ENCODE data around the gene RBBP6.
"Not testable (repeated sequence)": the region's sequence is repeated elsewhere in the genome, so short reads cannot be mapped to it uniquely, and the experiment has no call there.

Gene RBBP6

GRCh38 chr16:24568392-24568791 is 29.0 kb downstream of the RBBP6 start:
- DNase-seq (ENCODE audit: low read depth), result peak; percentile 10

- DNase-seq (ENCODE audit: low read depth), result no peak
These were observed 31.7 kb downstream of the RBBP6 start for GRCh38 chr16:24571096-24571495.

GRCh38 chr16:24572069-24572468 is 32.7 kb downstream of the RBBP6 start:
- DNase-seq (ENCODE audit: low read depth), result no peak

DNA sequence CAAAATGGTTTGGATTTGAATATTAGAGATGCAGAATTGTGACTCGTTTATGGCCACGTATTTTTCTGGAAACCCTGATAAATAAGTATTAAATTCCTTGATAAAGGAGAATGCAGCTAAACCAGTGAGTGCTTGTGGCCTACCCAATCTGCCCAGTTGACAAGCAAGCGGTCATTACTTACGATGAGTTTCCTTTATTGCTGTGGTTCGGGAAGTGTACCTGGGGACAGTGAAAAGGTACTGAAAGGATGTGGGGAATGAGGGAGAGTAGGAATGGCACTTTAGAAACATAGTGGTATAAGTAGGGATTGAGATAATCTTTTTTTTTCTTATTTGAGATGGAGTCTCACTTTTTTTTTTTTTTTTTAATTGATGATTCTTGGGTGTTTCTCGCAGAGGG is 33.8 kb downstream of the RBBP6 start:
- no peak for DNase-seq (ENCODE audit: low read depth)

DNA sequence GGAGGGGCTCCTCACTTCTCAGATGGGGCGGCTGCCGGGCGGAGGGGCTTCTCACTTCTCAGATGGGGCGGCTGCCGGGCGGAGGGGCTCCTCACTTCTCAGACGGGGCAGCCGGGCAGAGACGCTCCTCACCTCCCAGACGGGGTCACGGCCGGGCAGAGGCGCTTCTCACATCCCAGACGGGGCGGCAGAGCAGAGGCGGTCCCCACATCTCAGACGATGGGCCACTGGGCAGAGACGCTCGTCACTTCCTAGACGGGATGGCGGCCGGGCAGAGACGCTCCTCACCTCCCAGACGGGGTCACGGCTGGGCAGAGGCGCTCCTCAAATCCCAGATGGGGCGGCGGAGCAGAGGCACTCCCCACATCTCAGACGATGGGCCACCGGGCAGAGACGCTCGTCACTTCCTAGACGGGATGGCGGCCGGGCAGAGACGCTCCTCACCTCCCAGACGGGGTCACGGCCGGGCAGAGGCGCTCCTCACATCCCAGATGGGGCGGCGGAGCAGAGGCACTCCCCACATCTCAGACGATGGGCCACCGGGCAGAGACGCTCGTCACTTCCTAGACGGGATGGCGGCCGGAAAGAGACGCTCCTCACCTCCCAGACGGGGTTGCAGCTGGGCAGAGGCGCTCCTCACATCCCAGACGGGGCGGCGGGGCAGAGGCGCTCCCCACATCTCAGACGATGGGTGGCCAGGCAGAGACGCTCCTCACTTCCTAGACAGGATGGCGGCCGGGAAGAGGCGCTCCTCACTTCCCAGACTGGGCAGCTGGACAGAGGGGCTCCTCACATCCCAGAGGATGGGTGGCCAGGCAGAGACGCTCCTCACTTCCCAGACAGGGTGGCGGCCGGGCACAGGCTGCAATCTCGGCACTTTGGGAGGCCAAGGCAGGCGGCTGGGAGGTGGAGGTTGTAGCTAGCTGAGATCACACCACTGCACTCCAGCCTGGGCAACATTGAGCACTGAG is 35.4 kb downstream of the RBBP6 start:
- not testable (repeated sequence) for DNase-seq (ENCODE audit: low read depth)

GRCh38 chr16:24575791-24576190 is 36.4 kb downstream of the RBBP6 start:
- not testable (repeated sequence) for DNase-seq (ENCODE audit: low read depth)

DNA sequence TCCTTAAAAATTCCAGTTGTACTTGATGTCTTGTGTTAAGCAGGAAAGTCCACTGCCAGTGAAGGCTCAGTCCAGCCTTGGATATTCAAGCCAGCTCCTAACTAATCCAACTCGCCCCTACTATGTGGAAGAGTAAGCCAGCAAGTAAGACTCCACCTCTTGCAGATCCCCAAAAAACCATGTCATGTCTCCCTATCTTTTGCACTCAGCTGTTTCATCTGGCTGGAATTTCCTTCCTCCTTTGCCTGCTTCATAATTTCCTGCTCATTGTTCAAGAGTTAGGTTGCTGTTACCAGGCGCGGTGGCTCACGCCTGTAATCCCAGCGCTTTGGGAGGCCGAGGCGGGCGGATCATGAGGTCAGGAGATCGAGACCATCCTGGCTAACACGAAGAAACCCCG is 37.8 kb downstream of the RBBP6 start:
- DNase-seq (ENCODE audit: low read depth), result no peak

GRCh38 chr16:24580665-24581064 is 41.3 kb downstream of the RBBP6 start:
- peak; percentile 6 for DNase-seq (ENCODE audit: low read depth)

DNA sequence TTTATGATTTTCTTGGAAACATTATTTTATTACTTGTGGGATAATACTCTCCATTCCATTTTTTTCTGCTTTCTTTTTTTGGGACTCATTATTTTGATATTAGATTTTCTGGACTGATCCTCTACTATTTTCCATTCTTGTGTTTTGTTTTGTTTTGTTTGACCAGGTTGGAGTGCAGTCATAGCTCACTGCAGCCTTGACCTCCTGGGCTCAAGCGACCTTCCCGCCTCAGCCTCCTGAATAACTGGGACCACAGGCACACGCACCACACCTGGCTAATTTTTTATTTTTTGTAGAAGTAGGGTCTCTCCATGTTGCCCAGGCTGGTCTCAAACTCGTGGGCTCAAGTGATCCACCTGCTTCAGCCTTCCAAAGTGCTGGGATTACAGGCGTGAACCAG is 44.1 kb downstream of the RBBP6 start:
- no peak for DNase-seq (ENCODE audit: low read depth)

GRCh38 chr16:24589997-24590396 is 50.6 kb downstream of the RBBP6 start:
- no peak for DNase-seq (ENCODE audit: low read depth)

- DNase-seq (ENCODE audit: low read depth), result no peak
These were observed 59.5 kb downstream of the RBBP6 start for GRCh38 chr16:24598777-24599437.

- no peak for DNase-seq (ENCODE audit: low read depth)
These were observed 70.0 kb downstream of the RBBP6 start for GRCh38 chr16:24609417-24609739.

GRCh38 chr16:24609740-24610415 is 70.5 kb downstream of the RBBP6 start:
- no peak for DNase-seq (ENCODE audit: low read depth)

DNA sequence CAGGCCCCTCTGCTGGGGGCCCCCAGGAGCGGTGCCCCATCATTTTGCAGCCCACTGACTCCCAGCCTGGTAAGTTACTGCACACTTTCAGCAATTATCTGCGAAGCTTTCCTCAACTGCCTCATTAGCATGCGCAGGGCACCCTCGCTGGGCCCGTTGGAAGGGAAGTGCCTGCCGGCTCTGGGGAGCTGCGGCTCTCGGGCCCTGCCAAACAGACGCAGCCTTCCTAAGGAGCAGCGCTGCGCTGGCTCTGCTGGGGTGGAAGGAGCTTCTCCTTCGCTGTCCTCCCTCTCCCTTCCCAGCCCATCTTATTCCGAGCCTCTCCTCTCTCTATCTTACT is 71.0 kb downstream of the RBBP6 start:
- no peak for DNase-seq (ENCODE audit: low read depth)

GRCh38 chr16:24611310-24611709 is 71.9 kb downstream of the RBBP6 start:
- no peak for DNase-seq (ENCODE audit: low read depth)

DNA sequence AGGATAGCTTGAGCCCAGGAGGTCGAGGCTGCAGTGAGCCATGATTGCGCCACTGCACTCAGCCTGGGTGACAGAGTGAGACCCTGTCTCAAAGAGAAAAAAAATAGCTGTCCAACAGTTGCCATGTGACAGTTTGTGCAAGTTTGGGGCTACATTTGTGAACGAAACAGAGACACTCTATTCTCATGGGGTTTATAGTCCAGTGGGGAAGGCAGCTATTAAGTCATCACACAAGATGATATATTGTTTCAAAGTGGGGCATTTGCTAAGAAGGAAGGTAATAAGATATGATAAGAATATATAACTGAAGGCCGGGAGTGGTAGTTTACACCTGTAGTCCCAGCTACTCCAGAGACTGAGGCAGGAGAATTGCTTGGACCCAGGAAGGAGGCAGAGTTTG is 73.3 kb downstream of the RBBP6 start:
- DNase-seq (ENCODE audit: low read depth), result no peak

DNA sequence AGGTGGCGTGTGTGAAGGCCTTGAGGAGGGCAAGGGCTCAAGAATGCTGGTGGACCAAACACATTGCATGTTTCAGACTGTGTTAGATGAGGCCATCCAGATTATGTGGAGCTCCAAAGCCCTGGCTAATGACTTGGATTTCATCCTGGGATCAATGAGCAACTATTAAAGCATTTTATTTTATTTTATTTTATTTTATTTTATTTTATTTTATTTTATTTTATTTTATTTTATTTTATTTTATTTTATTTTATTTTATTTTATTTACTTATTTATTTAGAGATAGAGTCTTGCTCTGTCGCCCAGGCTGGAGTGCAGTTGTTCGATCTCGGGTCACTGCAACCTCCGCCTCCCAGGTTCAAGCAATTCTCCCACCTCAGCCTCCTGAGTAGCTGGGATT is 73.9 kb downstream of the RBBP6 start:
- not testable (repeated sequence) for DNase-seq (ENCODE audit: low read depth)

- no peak for DNase-seq (ENCODE audit: low read depth)
These were observed 78.1 kb downstream of the RBBP6 start for GRCh38 chr16:24617502-24617901.

Measured in non-pigmented ciliary epithelial cell (primary cell).